Heart left ventricle (tissue), 16 donors: ENCODE results near the gene ZNF808. TPM values are rescaled to one million over a fixed set of nuclear protein-coding genes. Genes with fewer than 3 reads are reported as not detected.
A peak's percentile ranks its signal among the peaks of the same experiment; 100 is the strongest.
"Not testable (repeated sequence)": the region's sequence is repeated elsewhere in the genome, so short reads cannot be mapped to it uniquely, and the experiment has no call there.

Experiments used
- ATAC-seq, 4 donors: fragments of 200-7000 bp; cut with Tn5 transposase; one replicate each; pipeline ENCODE4 v1.9.1; 2020 to 2022; ENCODE audit warnings: moderate library complexity in 4 of 4, mild to moderate bottlenecking in 3 of 4, moderate number of reproducible peaks in 1 of 4
- DNase-seq, 5 donors: peaks; one replicate each; pipeline ENCODE4 v3.0.0-alpha.2; 2020
- H3K27ac ChIP-seq, 12 donors: fragments of 200-600 bp; sonication (generic) in 4 of 12; one replicate each; pipeline versions ENCODE4 v1.5.0 to v1.8.0; 2016 to 2022; ENCODE audit warnings: mild to moderate bottlenecking in 2 of 12
- H3K27me3 ChIP-seq, 9 donors: fragments of 200-600 bp; sonication (generic) in 2 of 9; one replicate each; pipeline versions ENCODE4 v1.5.1 to v1.8.0; 2016 to 2022; ENCODE audit warnings: mild to moderate bottlenecking in 3 of 9
- H3K36me3 ChIP-seq, 9 donors: fragments of 200-600 bp; sonication (generic) in 2 of 9; one replicate each; pipeline versions ENCODE4 v1.5.0 to v1.8.0; 2018 to 2022; ENCODE audit warnings: mild to moderate bottlenecking in 2 of 9
- H3K4me1 ChIP-seq, 12 donors: fragments of 200-600 bp; sonication (generic) in 4 of 12; one replicate each; pipeline versions ENCODE4 v1.5.0 to v1.8.0; 2016 to 2022; ENCODE audit warnings: mild to moderate bottlenecking in 3 of 12
- H3K4me3 ChIP-seq, 12 donors: fragments of 200-600 bp; sonication (generic) in 4 of 12; one replicate each; pipeline versions ENCODE4 v1.5.0 to v1.8.0; 2017 to 2022; ENCODE audit warnings: mild to moderate bottlenecking in 9 of 12, moderate library complexity in 4 of 12
- H3K9me3 ChIP-seq, 12 donors: fragments of 200-600 bp; sonication (generic) in 4 of 12; one replicate each; pipeline versions ENCODE4 v1.5.0 to v1.8.0; 2016 to 2022; ENCODE audit warnings: mild to moderate bottlenecking in 1 of 12
- CTCF ChIP-seq, 12 donors: fragments of 200-600 bp; sonication (generic) in 4 of 12; IDR thresholded peaks; one replicate each; pipeline versions ENCODE4 v1.5.0 to v1.8.0; 2018 to 2022; ENCODE audit warnings: antibody characterized with exemption in 12 of 12, mild to moderate bottlenecking in 5 of 12
- POLR2A ChIP-seq, 2 donors: fragments of 450-650 bp; IDR thresholded peaks; one replicate each; pipeline ENCODE4 v1.6.1; 2017; ENCODE audit warnings: antibody characterized with exemption in 2 of 2, mild to moderate bottlenecking in 2 of 2, moderate library complexity in 2 of 2
- WGBS, 4 donors: extraction: QIAGEN DNeasy Blood & Tissue Kit in 2 of 4; methylation state at CpG; one replicate each; pipeline versions ENCODE4 v1.1.5 to v1.1.7; 2013 to 2018; 5-methylcytosine and 5-hydroxymethylcytosine counted together
- intact Hi-C, 10 donors: fragments of 100-400 bp; cut with DNase I; formaldehyde crosslinking; loops; one replicate each; pipeline versions ENCODE4 v1.11.1 to v1.14.2; 2022
- polyA plus RNA-seq, 2 donors: library from polyadenylated mRNA; stranded (reverse); fragments of 200-250 nt; gene quantifications; one replicate each; pipeline ENCODE4 v1.2.3, GENCODE V29; 2013
- total RNA-seq, 9 donors: library from RNA; depleted of rRNA in 2 of 9; stranded (reverse); fragments of >200 nt in 2 of 9; fragmentation: NEBNext Ultra II Directional in 3 of 9; extraction: Animal tissue kit (Norgen Biotek cat#: 25700) in 3 of 9; gene quantifications; one replicate each; pipeline versions ENCODE4 v1.1.0 to v1.2.4, GENCODE V29; 2016 to 2023
- donor health status: ischemic (EF 13 %, LVEDD 7.1; RV severe dilation, severe dysfunction).
- donor health status: healthy with polysubstance abuse.
- donor health status: DM: no; HTN: yes; CAD: no.
- donor health status: DM: no; HTN: no; CAD: no.
- donor health status: ischemic (EF 25% LVEDD 6.9; RV normal size, moderate dysfunction).
- donor health status: ischemic (EF 25% LVEDD 5.7; RV mildly dilated, moderate dysfunction).
- donor health status: healthy.
- donor health status: DM: yes; HTN: yes; CAD: no.
- donor health status: ischemic (EF 35%, LVEDD 5.7; RV mildly dilated, moderate dysfunction).
- donor health status: nonischemic (EF 11% LVEDD 7.7; RV severe dilation, severe dysfunction).
- donor health status: DM: yes; HTN: yes; CAD: no.
- donor health status: PGD.
- donor health status: ischemic (EF 29% LVEDD 5.4; RV normal size, mild dysfunction).
- donor health status: nonischemic (EF 23%, LVEDD 6.1; RV moderate dilation, normal function).

ZNF808 gene
- total and polyA plus RNA-seq, 11 donors, result 8.3 to 46.1 (median 25.3) TPM

DNA sequence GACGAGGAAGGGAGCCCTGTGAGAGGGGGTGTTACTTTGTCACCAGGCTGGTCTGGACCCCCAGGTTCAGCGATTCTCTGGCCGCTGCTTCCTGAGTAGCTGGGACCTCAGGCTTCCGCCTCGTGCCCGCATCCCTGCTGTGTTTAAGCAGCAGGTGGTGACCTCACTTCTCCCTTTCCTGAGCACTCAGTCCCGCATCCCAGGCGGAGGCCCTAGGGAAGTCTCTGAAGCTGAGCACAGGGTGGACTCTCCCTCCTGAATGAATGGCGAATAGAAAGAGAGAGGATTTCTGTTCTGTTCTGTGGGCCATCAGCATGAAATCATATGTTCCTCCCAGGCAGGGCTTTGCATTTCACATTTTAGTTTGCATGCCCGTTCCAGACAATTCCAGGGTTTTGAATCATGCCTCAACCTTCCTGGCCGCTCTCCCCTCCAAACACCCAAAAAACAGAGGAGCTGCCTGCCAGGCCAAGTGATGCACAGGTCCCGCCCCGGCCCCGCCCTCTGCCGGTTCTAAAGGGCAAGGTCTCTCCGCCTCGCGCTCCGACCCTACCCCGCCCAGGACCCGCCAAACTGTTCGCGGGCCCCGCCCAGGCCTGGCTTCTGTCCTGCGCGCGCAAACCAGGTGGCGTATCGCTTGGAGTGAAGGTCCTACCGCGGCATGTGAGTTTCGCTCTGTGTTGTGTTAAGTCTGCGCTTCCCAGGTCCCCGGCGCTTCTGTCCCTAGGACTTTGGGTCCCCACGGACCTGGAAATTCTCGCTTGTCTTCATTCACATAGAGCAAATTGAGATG, 35.1 kb upstream of the ZNF808 start:
- H3K36me3 ChIP-seq, result peaks cover 0 to 38% (median 0%) of the 10 kb centered on the region in 9 donors
- no peaks in the 10 kb centered on the region for H3K27me3 ChIP-seq
- ATAC-seq (peak in 1 of 4 donors; percentile 13), DNase-seq (no peak)
- no peaks in the 10 kb centered on the region for H3K4me1 ChIP-seq
- no peak overlapping the region for H3K27ac ChIP-seq
- H3K9me3 ChIP-seq, result peaks cover 0 to 99% (median 67%) of the 10 kb centered on the region in 12 donors
- H3K4me3 ChIP-seq, result peak overlapping the region in 3 of 12 donors; percentile 11 to 28 (median 26)
- WGBS, 4 donors, result 29 to 62% (median 47%) methylated on average over 16 to 37 of the region's 37 CpGs
- no peak for TF ChIP-seq CTCF (IDR thresholded peaks at IDR 0.05)
- TF ChIP-seq POLR2A (IDR thresholded peaks at IDR 0.05), result no peak
- intact Hi-C loops, result no loop called here

DNA sequence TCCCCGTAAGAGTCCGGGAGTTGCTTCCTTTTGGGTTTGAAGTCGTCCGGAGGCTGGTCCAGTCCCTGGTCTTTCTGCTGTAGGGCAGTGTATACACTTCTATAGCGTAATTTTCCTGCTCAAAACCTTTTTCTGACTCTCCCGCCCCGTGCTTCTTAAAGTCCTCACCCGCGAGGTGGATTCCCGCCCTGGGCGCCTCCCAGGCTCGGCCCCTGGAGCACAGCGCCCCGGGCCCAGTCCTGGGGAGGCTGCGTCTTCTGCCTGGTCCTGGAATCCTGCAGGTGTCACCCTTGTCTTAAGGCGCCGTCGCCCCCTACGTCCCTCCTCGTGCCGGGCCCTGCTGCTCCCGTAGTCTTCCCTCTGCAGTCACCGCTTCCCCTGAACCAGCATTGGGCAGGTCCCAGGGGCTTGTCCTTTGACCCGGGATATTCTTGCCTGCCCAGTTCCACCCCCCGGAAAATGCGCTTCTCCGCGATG, 34.4 kb upstream of the ZNF808 start:
- Histone ChIP-seq H3K27me3 (no peaks in the 10 kb centered on the region), H3K4me3 (peak overlapping the region in 4 of 12 donors; percentile 11 to 28 (median 19)), H3K36me3 (peaks cover 0 to 38% (median 0%) of the 10 kb centered on the region in 9 donors), H3K4me1 (no peaks in the 10 kb centered on the region), H3K9me3 (peaks cover 0 to 99% (median 65%) of the 10 kb centered on the region in 12 donors), H3K27ac (no peak overlapping the region)
- intact Hi-C loops, result no loop called here
- TF ChIP-seq CTCF (IDR thresholded peaks at IDR 0.05), result peak in 3 of 12 donors; percentile 12 to 18 (median 12)
- TF ChIP-seq POLR2A (IDR thresholded peaks at IDR 0.05), result no peak
- whole genome bisulfite sequencing, 4 donors, result 11 to 37% (median 23%) methylated on average over 28 of the region's 28 CpGs
- ATAC-seq (peak in 2 of 4 donors; percentile 72 to 76), DNase-seq (peak in 1 of 5 donors; percentile 42)

- no peak for TF ChIP-seq POLR2A (IDR thresholded peaks at IDR 0.05)
- TF ChIP-seq CTCF (IDR thresholded peaks at IDR 0.05), result no peak
- 89 to 97% (median 91%) methylated on average over 3 of the region's 3 CpGs for WGBS, 4 donors
- ATAC-seq, result no peak
- Histone ChIP-seq H3K27ac (no peak overlapping the region), H3K36me3 (peaks cover 0 to 42% (median 0%) of the 10 kb centered on the region in 9 donors), H3K9me3 (peaks cover 0 to 99% (median 60%) of the 10 kb centered on the region in 12 donors), H3K4me1 (no peaks in the 10 kb centered on the region), H3K4me3 (no peak overlapping the region), H3K27me3 (no peaks in the 10 kb centered on the region)
- intact Hi-C loops, result no loop called here
- no peak for DNase-seq
Observed at GRCh38 chr19:52494518-52494917, 33.0 kb upstream of the ZNF808 start.

DNA sequence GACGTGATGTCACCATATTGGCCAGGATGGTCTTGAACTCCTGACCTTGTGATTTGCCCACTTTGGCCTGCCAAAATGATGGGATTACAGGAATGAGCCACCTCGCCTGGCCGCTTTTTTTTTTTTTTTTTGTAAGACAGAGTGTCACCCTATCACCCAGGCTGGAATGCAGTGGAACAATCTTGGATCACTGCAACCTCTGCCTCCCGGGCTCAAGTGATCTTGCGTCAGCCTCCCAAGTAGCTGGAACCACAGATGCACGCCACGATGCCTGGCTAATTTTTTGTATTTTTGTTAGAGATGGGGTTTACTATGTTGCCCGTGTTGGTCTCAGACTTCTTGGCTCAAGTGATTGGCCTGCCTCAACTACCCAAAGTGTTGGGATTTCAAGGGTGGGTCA, 28.9 kb upstream of the ZNF808 start:
- intact Hi-C loops, result no loop called here

GRCh38 chr19:52500474-52500873, 27.0 kb upstream of the ZNF808 start:
- H3K27ac ChIP-seq, H3K4me1 ChIP-seq, DNase-seq, ATAC-seq, H3K4me3 ChIP-seq, H3K27me3 ChIP-seq, intact Hi-C loops: not testable (repeated sequence)
- H3K9me3 ChIP-seq, result peaks cover 0 to 98% (median 29%) of the 10 kb centered on the region in 12 donors
- 40 to 63% (median 48%) methylated on average over 3 of the region's 3 CpGs for WGBS, 4 donors
- H3K36me3 ChIP-seq, result peaks cover 0 to 51% (median 3%) of the 10 kb centered on the region in 9 donors

More for the DNA sequence above, 28.9 kb upstream of the ZNF808 start:
- DNase-seq, result no peak
- no peak for ATAC-seq
- TF ChIP-seq CTCF (IDR thresholded peaks at IDR 0.05) (no peak), POLR2A (IDR thresholded peaks at IDR 0.05) (no peak)
- no peaks in the 10 kb centered on the region for H3K4me1 ChIP-seq
- H3K27ac ChIP-seq, result no peak overlapping the region
- no peak overlapping the region for H3K4me3 ChIP-seq
- H3K9me3 ChIP-seq, result peaks cover 0 to 98% (median 34%) of the 10 kb centered on the region in 12 donors
- H3K27me3 ChIP-seq, result no peaks in the 10 kb centered on the region
- peaks cover 0 to 32% (median 0%) of the 10 kb centered on the region in 9 donors for H3K36me3 ChIP-seq
- 94 to 98% (median 97%) methylated on average over 8 of the region's 8 CpGs for WGBS, 4 donors

GRCh38 chr19:52500991-52501390, 26.5 kb upstream of the ZNF808 start:
- intact Hi-C loops, H3K27ac ChIP-seq, ATAC-seq, H3K4me1 ChIP-seq, H3K27me3 ChIP-seq, DNase-seq, H3K4me3 ChIP-seq: not testable (repeated sequence)
- Histone ChIP-seq H3K9me3 (peaks cover 0 to 99% (median 30%) of the 10 kb centered on the region in 12 donors), H3K36me3 (peaks cover 0 to 55% (median 6%) of the 10 kb centered on the region in 9 donors)
- 80 to 93% (median 86%) methylated on average over 12 of the region's 12 CpGs for WGBS, 4 donors
